Measurements from ENCODE around the gene PKP3. TPM values are rescaled to one million over a fixed set of nuclear protein-coding genes. Genes with fewer than 3 reads are reported as not detected.

The PKP3 gene
- total and polyA plus RNA-seq, 8 donors: 11.0 to 48.6 (median 13.9) TPM

DNA sequence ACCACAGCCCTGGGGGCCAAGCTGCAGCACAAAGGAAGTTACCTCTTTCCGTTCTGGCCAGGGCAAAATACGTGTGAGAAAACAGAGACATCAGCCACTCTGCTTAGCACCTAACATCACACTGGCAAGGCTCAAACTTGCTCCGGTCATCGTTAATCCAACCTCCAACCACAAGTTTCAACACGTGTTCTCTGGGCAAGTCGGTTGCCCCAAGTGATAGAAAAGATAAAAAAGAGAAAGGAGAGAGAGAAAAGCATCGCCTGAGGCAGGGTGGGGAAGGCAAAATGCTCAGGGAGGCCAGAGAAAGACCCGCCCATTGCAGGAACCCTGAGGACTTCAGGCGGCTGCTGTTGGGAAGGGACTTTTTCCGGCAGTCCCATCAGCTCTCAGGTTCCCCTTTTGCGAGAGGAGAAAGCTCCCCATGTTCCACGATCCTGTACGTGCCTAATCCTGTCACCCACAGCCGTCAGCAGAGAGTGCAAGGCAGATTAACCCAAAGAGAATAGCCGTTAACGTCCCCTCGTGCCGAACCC lies 43.2 kb upstream of the PKP3 start:
- no peak for ATAC-seq
- H3K4me3 ChIP-seq: no peak overlapping the region

GRCh38 chr11:351411-351810 lies 42.6 kb upstream of the PKP3 start:
- DNase-seq (no peak), ATAC-seq (no peak)
- intact Hi-C loops (cut with DNase I): no loop called here
- H3K36me3 ChIP-seq: no peaks in the 10 kb centered on the region
- TF ChIP-seq CTCF (IDR thresholded peaks at IDR 0.05): no peak
- H3K27me3 ChIP-seq: no peaks in the 10 kb centered on the region
- no peak overlapping the region for H3K27ac ChIP-seq
- H3K4me1 ChIP-seq: peaks cover 23 to 60% of the 10 kb centered on the region in 2 donors
- H3K9me3 ChIP-seq: no peaks in the 10 kb centered on the region
- H3K4me3 ChIP-seq: no peak overlapping the region

More for the DNA sequence above, 43.2 kb upstream of the PKP3 start:
- no peaks in the 10 kb centered on the region for H3K27me3 ChIP-seq
- peaks cover 23 to 59% of the 10 kb centered on the region in 2 donors for H3K4me1 ChIP-seq
- DNase-seq: no peak
- intact Hi-C loops (cut with DNase I): no loop called here
- no peak for TF ChIP-seq CTCF (IDR thresholded peaks at IDR 0.05)
- H3K36me3 ChIP-seq: no peaks in the 10 kb centered on the region
- H3K27ac ChIP-seq: peak overlapping the region in 1 of 2 donors; percentile 63
- H3K9me3 ChIP-seq: no peaks in the 10 kb centered on the region

GRCh38 chr11:352456-353031 lies 41.5 kb upstream of the PKP3 start:
- H3K4me3 ChIP-seq: no peak overlapping the region
- DNase-seq: no peak
- intact Hi-C loops (cut with DNase I): no loop called here
- peaks cover 23 to 60% of the 10 kb centered on the region in 2 donors for H3K4me1 ChIP-seq
- no peak for ATAC-seq
- no peaks in the 10 kb centered on the region for H3K9me3 ChIP-seq
- no peaks in the 10 kb centered on the region for H3K36me3 ChIP-seq
- peak overlapping the region; percentile 96 to 97 for H3K27ac ChIP-seq
- TF ChIP-seq CTCF (IDR thresholded peaks at IDR 0.05): no peak
- H3K27me3 ChIP-seq: no peaks in the 10 kb centered on the region

GRCh38 chr11:353179-353873 lies 40.7 kb upstream of the PKP3 start:
- Histone ChIP-seq H3K27ac (peak overlapping the region; percentile 96 to 97), H3K9me3 (no peaks in the 10 kb centered on the region), H3K36me3 (no peaks in the 10 kb centered on the region), H3K4me1 (peaks cover 23 to 58% of the 10 kb centered on the region in 2 donors), H3K27me3 (no peaks in the 10 kb centered on the region), H3K4me3 (no peak overlapping the region)
- peak in 3 of 4 donors; percentile 69 to 92 (median 78) for DNase-seq
- peak; percentile 23 for ATAC-seq
- intact Hi-C loops (cut with DNase I): no loop called here
- no peak for TF ChIP-seq CTCF (IDR thresholded peaks at IDR 0.05)
